Stimulated activated CD8-positive, alpha-beta memory T cell treated with anti-CD3 and anti-CD28 coated beads, Interleukin-7, amount 100 ng/mL, for 1 hour (primary cell): ENCODE results near the gene ZNF558.
A peak's percentile ranks its signal among the peaks of the same experiment; 100 is the strongest.

Source experiments
- DNase-seq, 2 donors: peaks; one replicate each; pipeline ENCODE4 v3.0.0-alpha.2; 2020; ENCODE audit warnings: low read depth in 2 of 2

ZNF558 gene

GRCh38 chr19:8832132-8833021 lies at the start of gene ZNF558, which contains the start of gene MBD3L1:
ZNF558 (minus strand) TSS chr19:8832304; CDS start chr19:8822659, 9,645 bp downstream.
MBD3L1 (plus strand) TSS chr19:8832377; CDS start chr19:8842679, 10,302 bp downstream.
- peak; percentile 98 to 99 for DNase-seq

DNA sequence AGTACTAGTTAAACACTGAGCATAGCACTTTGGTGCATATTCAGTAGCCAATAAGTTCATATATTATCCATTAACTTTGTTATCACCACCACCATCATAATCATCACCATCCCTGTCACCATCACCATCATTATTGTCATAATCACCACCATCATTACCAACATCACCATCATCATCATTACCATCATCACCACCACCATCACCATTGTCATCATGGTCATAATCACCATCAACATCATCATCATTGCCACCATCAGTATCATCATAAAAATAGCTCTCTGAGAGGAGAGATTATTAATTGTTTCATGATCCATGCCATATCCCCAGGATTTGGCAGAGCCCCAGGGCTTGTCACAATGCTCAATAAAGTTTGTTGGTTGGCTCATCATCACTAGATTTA lies 49.4 kb upstream of the ZNF558 start:
- no peak for DNase-seq

- DNase-seq: no peak
Measured at GRCh38 chr19:8880868-8881488, 48.9 kb upstream of the ZNF558 start.

DNA sequence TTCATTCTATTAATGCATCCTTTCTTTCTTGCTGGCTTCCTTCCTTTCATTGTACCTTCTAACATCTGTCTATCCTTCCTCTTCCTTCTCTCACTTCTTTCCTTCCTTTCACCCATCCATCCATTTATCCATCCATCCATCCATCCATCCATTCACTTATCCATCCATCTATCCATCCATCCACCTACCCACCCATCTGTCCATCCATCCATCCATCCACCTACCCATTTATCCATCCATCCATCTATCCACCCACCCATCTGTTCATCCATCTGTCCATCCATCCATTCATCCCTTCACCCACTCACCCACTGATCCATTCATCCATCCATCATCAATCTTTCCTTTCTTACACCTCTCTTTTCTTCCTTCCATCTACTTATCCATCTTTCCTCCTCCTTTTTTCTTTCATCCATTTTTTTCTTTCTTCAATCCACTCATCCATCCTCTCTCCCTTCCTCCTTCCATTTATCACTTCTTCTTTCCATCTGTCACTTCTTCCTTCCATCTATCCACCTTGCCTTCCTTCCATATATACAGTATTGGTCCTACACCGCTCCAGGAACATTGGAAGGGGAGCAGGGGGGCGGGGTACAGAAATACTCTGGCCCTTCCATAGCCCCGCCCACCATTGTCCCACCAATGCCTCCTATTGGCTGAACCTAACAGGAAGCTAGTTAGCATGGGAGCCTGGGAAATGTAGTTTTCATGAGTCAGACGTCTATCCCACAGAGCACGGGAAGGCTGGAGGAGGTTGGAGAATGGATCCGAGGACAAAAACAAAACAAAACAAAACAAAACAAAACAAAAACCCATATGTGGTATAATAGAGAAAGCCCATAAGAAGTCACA lies 46.0 kb upstream of the ZNF558 start:
- no peak for DNase-seq

DNA sequence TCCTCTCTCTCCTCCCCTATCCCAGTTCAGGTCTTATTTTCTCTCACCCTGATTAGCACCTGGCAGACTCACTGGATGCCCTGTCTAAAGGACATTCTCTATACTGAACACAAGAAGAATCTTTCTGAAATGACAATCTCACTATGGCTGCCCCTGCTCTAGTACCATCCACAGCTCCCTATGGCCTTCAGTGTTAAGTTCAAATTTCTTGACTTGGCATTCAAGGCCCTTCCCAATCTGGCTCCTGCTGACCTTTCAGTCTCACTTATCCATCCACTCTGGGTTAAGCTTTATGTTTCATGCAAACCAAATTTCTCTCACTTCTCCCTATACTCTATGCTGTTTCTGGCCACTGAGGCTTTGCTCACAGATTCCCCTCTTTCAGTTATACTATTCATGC lies 34.2 kb upstream of the ZNF558 start:
- DNase-seq: no peak

- no peak for DNase-seq
Measured at GRCh38 chr19:8858260-8858659, 26.2 kb upstream of the ZNF558 start.

GRCh38 chr19:8850488-8850887 lies 18.4 kb upstream of the ZNF558 start:
- no peak for DNase-seq

- DNase-seq: no peak
Measured at GRCh38 chr19:8849232-8849631, 17.1 kb upstream of the ZNF558 start.

GRCh38 chr19:8846819-8847218 lies 14.7 kb upstream of the ZNF558 start:
- no peak for DNase-seq

GRCh38 chr19:8840708-8841107 lies 8.6 kb upstream of the ZNF558 start:
- DNase-seq: no peak

DNA sequence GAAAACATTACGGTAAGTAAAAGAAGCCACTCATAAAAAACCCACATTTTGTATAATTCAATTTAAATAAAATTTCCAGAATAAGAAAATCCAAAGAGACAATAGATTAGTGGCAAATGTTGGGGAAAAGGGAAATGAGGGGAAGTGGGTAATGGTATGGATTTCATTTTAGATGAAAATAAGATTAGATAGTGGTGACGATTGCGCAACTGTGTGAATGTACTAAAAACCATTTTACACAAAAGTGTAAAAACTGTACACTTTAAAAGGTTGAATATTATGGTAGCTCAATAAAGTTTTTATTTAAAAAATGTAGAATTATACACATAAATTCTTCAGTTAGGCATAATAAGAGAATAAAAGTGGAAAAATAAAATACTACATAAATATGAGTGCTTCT lies 3.8 kb upstream of the ZNF558 start:
- no peak for DNase-seq

DNA sequence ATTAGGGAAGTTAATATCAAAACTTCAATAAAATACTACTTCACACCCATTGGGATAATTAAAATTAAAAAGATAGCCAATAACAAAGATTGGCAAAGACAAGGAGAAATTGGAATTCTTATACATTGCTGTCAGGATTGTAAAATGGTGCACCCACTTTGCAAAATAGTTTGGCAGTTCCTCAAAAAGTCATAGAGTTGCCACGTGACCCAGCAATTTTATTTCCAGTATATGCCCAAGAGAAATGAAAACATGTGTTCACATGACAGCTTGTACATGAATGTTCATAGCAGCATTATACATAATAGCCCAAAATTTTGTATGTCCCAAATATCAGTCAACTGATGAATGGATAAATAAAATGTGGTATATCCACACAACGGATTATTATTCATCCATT lies 3.3 kb upstream of the ZNF558 start:
- DNase-seq: no peak

- DNase-seq: no peak
Measured at GRCh38 chr19:8831832-8832131, 322 bp downstream of the ZNF558 start.

GRCh38 chr19:8831373-8831772 lies 731 bp downstream of the ZNF558 start:
- DNase-seq: no peak

- DNase-seq: no peak
Measured at GRCh38 chr19:8827277-8827676, 4.8 kb downstream of the ZNF558 start.

DNA sequence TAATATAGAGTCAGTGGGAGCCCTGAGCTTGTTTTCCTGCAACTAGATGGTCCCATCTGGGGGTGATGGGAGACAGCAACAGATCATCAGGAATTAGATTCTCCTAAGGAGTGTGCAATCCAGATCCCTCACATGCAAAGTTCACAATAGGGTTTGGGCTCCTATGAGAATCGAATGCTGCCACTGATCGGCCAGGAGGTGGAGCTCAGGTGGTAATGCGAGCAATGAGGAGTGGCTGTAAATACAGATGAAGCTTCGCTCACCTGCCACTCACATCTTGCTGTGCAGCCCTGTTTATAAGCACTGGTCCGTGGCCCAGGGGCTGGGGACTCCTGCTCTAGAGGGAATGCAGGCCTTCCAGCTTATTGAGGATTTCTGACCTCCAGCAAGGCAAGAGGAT lies 5.7 kb downstream of the ZNF558 start:
- no peak for DNase-seq

DNA sequence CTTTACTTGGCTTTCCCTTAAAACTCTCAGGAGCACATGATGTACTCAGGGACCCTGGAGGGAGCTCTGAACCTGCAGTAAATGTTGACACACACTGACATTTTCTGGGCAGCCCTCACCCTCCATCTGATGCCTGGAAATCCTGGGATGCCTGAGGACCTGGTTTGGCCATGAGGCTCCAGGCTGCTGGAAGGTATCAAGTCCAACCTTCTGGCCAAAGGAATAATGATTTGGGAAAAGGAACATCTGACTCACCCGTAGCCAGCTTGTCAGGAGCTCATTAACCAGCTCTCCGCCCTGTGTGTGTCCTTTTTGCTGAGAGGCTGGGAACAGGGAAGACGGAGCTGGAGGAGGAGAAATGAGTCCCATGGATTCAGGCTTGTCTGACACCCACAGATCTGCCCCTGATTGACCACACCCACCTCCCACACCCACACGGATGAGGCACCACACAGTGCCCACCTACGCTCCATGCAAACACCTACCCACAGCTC lies 10.3 kb downstream of the ZNF558 start:
- DNase-seq: no peak

- DNase-seq: no peak
Measured at GRCh38 chr19:8820234-8820633, 11.9 kb downstream of the ZNF558 start.

DNA sequence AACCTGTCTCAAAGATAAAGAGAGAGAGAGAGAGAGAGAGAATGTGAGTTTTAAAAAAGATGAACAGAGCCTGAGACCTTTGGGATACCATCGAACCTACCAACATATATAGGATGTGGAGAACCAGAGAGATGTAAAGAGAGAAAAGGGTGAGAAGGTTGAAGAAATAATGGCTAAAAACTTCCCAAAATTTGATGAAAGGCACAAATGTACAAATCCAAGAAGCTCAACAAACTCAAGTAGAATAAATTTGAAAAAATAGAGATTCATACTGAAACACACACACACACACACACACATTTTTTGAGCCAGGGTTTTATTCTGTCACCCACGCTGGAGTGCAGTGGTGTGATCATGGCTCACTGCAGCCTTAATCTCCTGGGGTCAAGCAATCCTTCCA lies 16.3 kb downstream of the ZNF558 start:
- no peak for DNase-seq

- no peak for DNase-seq
Measured at GRCh38 chr19:8814176-8814575, 17.9 kb downstream of the ZNF558 start.

DNA sequence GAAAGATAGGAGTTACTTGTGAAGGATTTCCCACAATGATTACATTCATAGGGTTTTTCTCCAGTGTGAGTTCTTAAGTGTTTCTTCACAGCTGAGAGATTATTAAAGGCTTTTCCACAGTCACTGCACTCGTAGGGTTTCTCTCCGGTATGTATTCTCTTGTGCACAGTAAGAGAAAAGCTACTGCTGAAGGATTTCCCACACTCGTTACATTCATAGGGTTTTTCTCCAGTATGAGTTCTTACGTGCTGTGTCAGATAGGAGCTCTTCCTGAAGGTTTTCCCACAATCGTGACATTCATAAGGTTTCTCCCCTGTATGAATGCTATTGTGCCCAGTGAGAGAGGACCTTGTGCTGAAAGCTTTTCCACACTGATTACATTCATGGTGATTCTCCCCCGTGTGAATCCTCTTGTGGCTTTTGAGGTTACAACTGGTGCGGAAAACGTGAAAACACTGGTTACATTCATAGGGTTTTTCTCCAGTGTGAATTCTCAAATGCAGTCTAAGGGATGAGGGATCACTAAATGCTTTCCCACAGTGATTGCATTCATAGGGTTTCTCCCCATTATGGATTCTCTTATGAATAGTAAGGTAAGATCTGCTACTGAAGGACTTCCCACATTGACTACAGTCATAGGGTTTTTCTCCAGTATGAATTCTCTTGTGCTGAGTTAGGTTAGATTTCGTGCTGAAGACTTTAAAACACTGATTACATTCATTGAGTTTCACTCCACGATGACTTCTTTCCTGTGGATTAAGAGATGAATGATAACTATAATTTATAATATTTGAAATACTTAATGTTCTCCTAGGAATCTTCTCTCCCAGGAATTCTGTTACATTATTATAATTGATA lies 20.6 kb downstream of the ZNF558 start:
- DNase-seq: no peak
